Subcutaneous abdominal adipose tissue (tissue), 5 donors: Measurements from ENCODE around the gene CXCL12.

Experiments used
- H3K27ac ChIP-seq: one replicate; pipeline ENCODE4 v1.7.0; 2013; ENCODE audit warnings: low read depth, mild to moderate bottlenecking, inconsistent platforms, low read length, moderate library complexity
- H3K27me3 ChIP-seq, 5 donors: one replicate each; pipeline ENCODE4 v1.7.0; 2013; ENCODE audit warnings: low read length in 5 of 5, inconsistent platforms in 1 of 5; ENCODE audit not compliant: control insufficient read depth in 5 of 5, insufficient read depth in 4 of 5
- H3K36me3 ChIP-seq, 5 donors: one replicate each; pipeline ENCODE4 v1.7.0; 2013; ENCODE audit warnings: low read length in 5 of 5; ENCODE audit not compliant: control insufficient read depth in 5 of 5, insufficient read depth in 5 of 5
- H3K4me1 ChIP-seq, 5 donors: one replicate each; pipeline ENCODE4 v1.7.0; 2013; ENCODE audit warnings: low read length in 5 of 5, mild to moderate bottlenecking in 3 of 5, moderate library complexity in 1 of 5; ENCODE audit not compliant: control insufficient read depth in 5 of 5, insufficient read depth in 5 of 5
- H3K4me3 ChIP-seq, 5 donors: one replicate each; pipeline ENCODE4 v1.7.0; 2013; ENCODE audit warnings: low read length in 5 of 5, low read depth in 1 of 5
- H3K9ac ChIP-seq, 5 donors: one replicate each; pipeline ENCODE4 v1.7.0; 2013; ENCODE audit warnings: low read length in 5 of 5, mild to moderate bottlenecking in 4 of 5, moderate library complexity in 3 of 5
- H3K9me3 ChIP-seq, 5 donors: one replicate each; pipeline ENCODE4 v1.7.0; 2013; ENCODE audit warnings: low read length in 5 of 5; ENCODE audit not compliant: control insufficient read depth in 5 of 5
- donor health status: healthy.
- donor health status: healthy.
- donor health status: healthy.
- donor health status: healthy.
- donor health status: healthy.

The CXCL12 gene

GRCh38 chr10:44402465-44403195, 17.7 kb upstream of the CXCL12 start:
- peaks cover 0 to 2% (median 0%) of the 10 kb centered on the region in 5 donors for H3K27me3 ChIP-seq
- no peak overlapping the region for H3K9ac ChIP-seq
- H3K9me3 ChIP-seq: peaks cover 0 to 5% (median 0%) of the 10 kb centered on the region in 5 donors
- peaks cover 0 to 3% (median 0%) of the 10 kb centered on the region in 5 donors for H3K4me1 ChIP-seq
- no peak overlapping the region for H3K27ac ChIP-seq
- no peaks in the 10 kb centered on the region for H3K36me3 ChIP-seq
- H3K4me3 ChIP-seq: no peak overlapping the region

GRCh38 chr10:44400541-44400940, 15.6 kb upstream of the CXCL12 start:
- no peak overlapping the region for H3K27ac ChIP-seq
- H3K27me3 ChIP-seq: peaks cover 0 to 2% (median 0%) of the 10 kb centered on the region in 5 donors
- H3K9me3 ChIP-seq: peaks cover 0 to 5% (median 0%) of the 10 kb centered on the region in 5 donors
- H3K36me3 ChIP-seq: no peaks in the 10 kb centered on the region
- peaks cover 0 to 6% (median 0%) of the 10 kb centered on the region in 5 donors for H3K4me1 ChIP-seq
- no peak overlapping the region for H3K4me3 ChIP-seq
- H3K9ac ChIP-seq: no peak overlapping the region

- H3K4me3 ChIP-seq: no peak overlapping the region
- H3K27me3 ChIP-seq: peaks cover 0 to 3% (median 2%) of the 10 kb centered on the region in 5 donors
- H3K9me3 ChIP-seq: peaks cover 0 to 3% (median 0%) of the 10 kb centered on the region in 5 donors
- no peak overlapping the region for H3K9ac ChIP-seq
- H3K36me3 ChIP-seq: no peaks in the 10 kb centered on the region
- peaks cover 0 to 6% (median 0%) of the 10 kb centered on the region in 5 donors for H3K4me1 ChIP-seq
- H3K27ac ChIP-seq: no peak overlapping the region
Observed at GRCh38 chr10:44399659-44400451, 15.0 kb upstream of the CXCL12 start.

- H3K9me3 ChIP-seq: no peaks in the 10 kb centered on the region
- H3K4me3 ChIP-seq: no peak overlapping the region
- H3K27me3 ChIP-seq: peaks cover 0 to 4% (median 2%) of the 10 kb centered on the region in 5 donors
- H3K9ac ChIP-seq: no peak overlapping the region
- peaks cover 0 to 6% (median 0%) of the 10 kb centered on the region in 5 donors for H3K4me1 ChIP-seq
- no peaks in the 10 kb centered on the region for H3K36me3 ChIP-seq
- H3K27ac ChIP-seq: no peak overlapping the region
Observed at GRCh38 chr10:44398747-44399658, 14.1 kb upstream of the CXCL12 start.

GRCh38 chr10:44398271-44398670, 13.4 kb upstream of the CXCL12 start:
- Histone ChIP-seq H3K27ac (no peak overlapping the region), H3K36me3 (no peaks in the 10 kb centered on the region), H3K9me3 (no peaks in the 10 kb centered on the region), H3K9ac (no peak overlapping the region), H3K27me3 (peaks cover 0 to 4% (median 2%) of the 10 kb centered on the region in 5 donors), H3K4me3 (no peak overlapping the region), H3K4me1 (peaks cover 0 to 6% (median 0%) of the 10 kb centered on the region in 5 donors)

- Histone ChIP-seq H3K9me3 (no peaks in the 10 kb centered on the region), H3K27ac (no peak overlapping the region), H3K36me3 (no peaks in the 10 kb centered on the region), H3K9ac (no peak overlapping the region), H3K27me3 (peaks cover 0 to 4% (median 0%) of the 10 kb centered on the region in 5 donors), H3K4me1 (peaks cover 0 to 6% (median 0%) of the 10 kb centered on the region in 5 donors), H3K4me3 (no peak overlapping the region)
Observed at GRCh38 chr10:44397476-44398225, 12.8 kb upstream of the CXCL12 start.

GRCh38 chr10:44396671-44397191, 11.8 kb upstream of the CXCL12 start:
- Histone ChIP-seq H3K9ac (no peak overlapping the region), H3K27ac (no peak overlapping the region), H3K4me3 (no peak overlapping the region), H3K9me3 (no peaks in the 10 kb centered on the region), H3K4me1 (peaks cover 0 to 6% (median 0%) of the 10 kb centered on the region in 5 donors), H3K36me3 (no peaks in the 10 kb centered on the region), H3K27me3 (peaks cover 0 to 4% (median 0%) of the 10 kb centered on the region in 5 donors)

GRCh38 chr10:44395902-44396670, 11.2 kb upstream of the CXCL12 start:
- Histone ChIP-seq H3K36me3 (no peaks in the 10 kb centered on the region), H3K27me3 (peaks cover 0 to 4% (median 0%) of the 10 kb centered on the region in 5 donors), H3K4me3 (no peak overlapping the region), H3K27ac (no peak overlapping the region), H3K4me1 (peaks cover 0 to 6% (median 0%) of the 10 kb centered on the region in 5 donors), H3K9me3 (no peaks in the 10 kb centered on the region), H3K9ac (no peak overlapping the region)
